ENCODE results near the gene ZNF831.

The ZNF831 gene

DNA sequence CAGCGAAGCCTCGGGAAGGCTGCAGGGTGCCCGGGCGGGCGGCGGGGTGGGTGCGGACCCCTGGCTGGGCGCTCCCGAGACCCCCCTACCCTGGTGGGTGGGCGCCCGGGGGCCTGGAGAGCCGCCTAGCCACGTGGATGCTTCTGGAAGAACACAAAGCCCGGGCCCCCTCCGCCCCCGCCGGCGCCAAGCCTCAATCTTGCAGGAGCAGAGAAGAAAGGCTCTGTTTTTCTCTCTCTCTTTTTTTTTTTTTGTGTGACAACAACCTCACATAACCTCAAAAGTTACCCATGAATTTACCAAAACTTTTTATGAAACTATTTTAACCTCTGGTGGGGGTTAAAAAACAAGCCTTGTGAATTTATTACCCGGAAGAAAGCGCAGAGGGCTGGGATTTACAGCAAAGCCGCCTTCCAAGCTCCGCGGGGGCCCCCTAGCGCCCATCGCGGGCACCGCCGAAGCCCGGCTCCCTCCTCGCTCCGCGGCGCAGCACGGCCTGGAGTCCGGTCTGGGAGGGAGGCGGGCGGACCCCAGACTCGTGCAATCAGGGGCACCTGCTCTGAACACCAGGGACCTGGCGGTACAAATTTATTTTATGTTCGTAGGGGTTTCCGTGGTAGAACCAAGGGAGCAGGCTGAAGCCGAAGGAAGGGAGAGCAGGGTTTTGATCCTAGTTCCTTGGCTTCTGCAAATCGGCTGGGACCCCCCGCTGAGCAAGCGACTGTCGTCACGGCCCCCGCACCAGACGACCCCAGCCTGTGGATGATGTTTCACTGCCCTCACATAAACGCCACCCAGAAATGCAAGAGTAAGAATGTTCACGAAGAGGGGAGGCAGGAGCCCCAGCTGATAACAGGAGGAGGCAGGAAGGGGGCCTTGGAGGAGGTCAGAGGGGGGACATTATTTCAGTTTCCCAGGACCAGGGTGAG, 58.9 kb downstream of the ZNF831 start:
- peak; percentile 43 for DNase-seq (ENCODE audit: extremely low read depth, low read depth)
- TF ChIP-seq, protein P1, sequence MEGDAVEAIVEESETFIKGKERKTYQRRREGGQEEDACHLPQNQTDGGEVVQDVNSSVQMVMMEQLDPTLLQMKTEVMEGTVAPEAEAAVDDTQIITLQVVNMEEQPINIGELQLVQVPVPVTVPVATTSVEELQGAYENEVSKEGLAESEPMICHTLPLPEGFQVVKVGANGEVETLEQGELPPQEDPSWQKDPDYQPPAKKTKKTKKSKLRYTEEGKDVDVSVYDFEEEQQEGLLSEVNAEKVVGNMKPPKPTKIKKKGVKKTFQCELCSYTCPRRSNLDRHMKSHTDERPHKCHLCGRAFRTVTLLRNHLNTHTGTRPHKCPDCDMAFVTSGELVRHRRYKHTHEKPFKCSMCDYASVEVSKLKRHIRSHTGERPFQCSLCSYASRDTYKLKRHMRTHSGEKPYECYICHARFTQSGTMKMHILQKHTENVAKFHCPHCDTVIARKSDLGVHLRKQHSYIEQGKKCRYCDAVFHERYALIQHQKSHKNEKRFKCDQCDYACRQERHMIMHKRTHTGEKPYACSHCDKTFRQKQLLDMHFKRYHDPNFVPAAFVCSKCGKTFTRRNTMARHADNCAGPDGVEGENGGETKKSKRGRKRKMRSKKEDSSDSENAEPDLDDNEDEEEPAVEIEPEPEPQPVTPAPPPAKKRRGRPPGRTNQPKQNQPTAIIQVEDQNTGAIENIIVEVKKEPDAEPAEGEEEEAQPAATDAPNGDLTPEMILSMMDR (IDR thresholded peaks at IDR 0.05; ENCODE audit: low read depth, low read length) = peak; percentile 88

DNA sequence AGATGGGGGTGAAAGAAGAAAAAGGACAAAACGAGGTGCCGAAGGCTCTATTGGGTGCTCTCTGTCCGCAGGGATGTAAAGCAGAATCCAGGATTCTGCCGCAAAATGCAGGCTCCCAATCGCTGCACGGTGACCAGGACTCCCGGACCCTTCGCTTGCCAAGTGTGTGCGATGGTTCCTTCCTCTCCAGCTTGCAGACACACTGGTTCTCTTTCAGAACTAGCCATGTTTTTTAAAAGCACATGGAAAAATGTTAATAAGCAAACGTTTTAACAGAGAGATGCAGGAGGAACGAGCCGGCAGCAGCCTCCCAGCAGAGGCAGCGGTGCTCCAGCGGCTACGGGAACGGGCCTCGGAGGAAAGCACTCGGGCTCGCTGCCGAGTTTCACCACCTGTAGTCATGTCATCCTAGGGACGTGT, 59.6 kb downstream of the ZNF831 start:
- DNase-seq (ENCODE audit: extremely low read depth, low read depth) = no peak
- TF ChIP-seq, protein P1 (IDR thresholded peaks at IDR 0.05; ENCODE audit: low read depth, low read length) = no peak

DNA sequence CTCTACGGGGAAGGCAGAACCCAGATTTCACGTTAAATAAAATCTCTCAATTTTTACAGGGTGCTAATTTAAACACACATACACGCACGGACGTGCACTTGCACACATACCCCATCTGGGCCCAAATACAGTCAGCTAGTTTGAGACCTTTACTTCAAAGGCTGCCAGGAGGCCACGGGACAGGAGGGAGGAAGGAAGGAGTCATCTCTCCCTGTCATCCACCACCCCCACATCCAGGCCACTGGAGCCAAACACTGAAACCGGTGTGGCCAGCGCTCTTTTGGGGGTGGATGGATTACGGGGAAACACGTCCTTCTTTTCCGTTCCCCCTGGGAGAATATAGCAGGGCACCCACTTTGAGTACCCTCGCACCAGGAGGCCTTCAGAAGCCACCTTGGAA, 60.1 kb downstream of the ZNF831 start:
- no peak for DNase-seq (ENCODE audit: extremely low read depth, low read depth)
- TF ChIP-seq, protein P1 (IDR thresholded peaks at IDR 0.05; ENCODE audit: low read depth, low read length) = no peak

DNA sequence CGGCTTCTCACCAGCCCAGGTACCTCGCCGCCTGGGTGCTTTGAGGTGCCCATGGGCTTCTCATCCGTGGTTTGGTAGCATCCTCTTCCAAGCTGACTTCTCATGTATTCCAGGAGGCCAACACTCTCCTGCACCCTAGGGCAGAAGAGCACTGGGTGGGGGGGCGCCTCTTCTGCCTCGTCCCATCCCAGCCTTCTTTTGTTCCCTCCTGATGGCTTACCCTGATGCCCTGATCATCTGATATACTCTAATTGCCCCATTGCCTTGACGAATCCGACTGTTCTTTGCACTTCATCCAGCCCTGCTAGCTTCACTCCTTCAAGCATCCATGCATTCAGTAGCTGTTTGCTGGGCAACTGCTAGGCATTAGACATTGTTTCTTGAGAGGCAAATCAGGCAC, 60.6 kb downstream of the ZNF831 start:
- DNase-seq (ENCODE audit: extremely low read depth, low read depth) = no peak

DNA sequence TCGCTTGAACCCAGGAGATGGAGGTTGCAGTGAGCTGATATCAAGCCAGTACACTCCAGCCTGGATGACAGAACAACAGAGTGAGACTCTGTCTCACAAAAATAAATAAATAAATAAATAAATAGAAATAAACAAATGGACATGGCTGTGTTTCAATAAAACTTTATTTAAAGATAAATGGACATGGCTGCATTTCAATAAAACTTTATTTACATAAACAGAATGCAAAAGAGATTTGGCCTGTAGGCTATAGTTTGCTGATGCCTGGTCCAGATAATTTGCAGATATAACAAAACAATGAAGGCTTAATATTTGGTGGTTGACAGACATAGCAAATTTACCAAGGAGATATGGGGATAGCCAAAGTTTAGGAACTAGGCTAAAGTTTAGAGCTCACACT, 66.8 kb downstream of the ZNF831 start:
- TF ChIP-seq, protein P1 (IDR thresholded peaks at IDR 0.05; ENCODE audit: low read depth, low read length) = no peak
- DNase-seq (ENCODE audit: extremely low read depth, low read depth) = no peak

More for the DNA sequence above, 60.6 kb downstream of the ZNF831 start:
- TF ChIP-seq, protein P1 (IDR thresholded peaks at IDR 0.05; ENCODE audit: low read depth, low read length) = no peak

DNA sequence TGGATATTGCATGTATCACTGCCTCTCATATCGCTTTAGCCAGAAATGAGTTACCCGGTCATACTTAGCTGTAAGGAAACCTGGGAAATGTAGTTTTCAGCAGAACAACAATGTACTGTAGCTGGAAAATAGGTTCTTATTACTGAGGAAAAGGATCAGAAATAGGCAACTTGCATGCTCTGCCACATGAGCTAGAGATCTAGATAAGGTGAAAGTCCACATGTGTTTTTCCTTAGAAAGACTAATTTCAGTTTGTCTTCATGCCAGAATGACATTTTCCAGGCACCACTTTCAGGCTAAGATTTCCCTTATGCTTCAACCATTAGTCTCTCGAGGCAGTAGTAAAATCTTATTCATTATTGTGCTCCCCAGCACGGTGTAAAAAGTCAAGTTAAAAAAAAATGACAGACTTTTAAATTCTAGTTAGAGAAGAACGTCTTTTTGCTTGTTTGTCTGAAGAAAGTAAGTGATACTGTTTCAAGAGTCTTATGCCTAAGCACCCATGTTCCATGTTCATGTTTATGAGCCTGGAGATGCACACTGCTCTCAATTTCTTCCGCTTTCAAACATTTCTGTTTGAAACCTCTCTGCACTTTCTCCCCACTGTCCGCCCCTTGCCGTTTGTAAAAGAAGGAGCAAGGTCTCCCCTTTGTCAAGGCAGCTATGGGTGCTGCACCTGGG, 67.6 kb downstream of the ZNF831 start:
- no peak for DNase-seq (ENCODE audit: extremely low read depth, low read depth)

More for the DNA sequence above, 67.6 kb downstream of the ZNF831 start:
- TF ChIP-seq, protein P1 (IDR thresholded peaks at IDR 0.05; ENCODE audit: low read depth, low read length) = no peak

Data from AG09319 (cell line).